ENCODE data around the gene CPOX. TPM values are rescaled to one million over a fixed set of nuclear protein-coding genes. Genes with fewer than 3 reads are reported as not detected.
"Not testable (repeated sequence)": the region's sequence is repeated elsewhere in the genome, so short reads cannot be mapped to it uniquely, and the experiment has no call there.

CPOX gene
- total RNA-seq, 2 experiments from 2014 or later: 40.5 to 45.3 TPM

DNA sequence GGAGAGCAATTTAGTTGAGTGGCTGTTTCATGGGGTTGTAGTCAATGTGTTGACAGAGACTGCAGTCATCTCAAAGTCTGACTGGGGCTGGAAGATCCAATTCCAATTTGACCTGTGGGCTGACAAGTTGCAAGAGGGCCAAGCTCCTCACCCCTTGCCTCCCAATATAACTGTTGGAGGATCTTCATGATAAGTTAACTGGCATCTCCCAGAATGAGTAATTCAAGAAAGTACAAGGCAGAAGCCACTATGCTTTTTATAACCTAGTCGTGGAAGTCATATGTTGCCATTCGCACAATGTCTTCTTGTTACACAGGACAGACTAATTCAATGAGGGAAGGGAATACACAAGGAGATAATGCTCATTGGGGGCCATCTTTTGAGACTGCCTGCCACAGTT lies 32.5 kb downstream of the CPOX start:
- H3K4me1 Mint-ChIP-seq (ENCODE audit: low read depth): peaks cover 85% of the 10 kb centered on the region
- TF ChIP-seq, protein P1, sequence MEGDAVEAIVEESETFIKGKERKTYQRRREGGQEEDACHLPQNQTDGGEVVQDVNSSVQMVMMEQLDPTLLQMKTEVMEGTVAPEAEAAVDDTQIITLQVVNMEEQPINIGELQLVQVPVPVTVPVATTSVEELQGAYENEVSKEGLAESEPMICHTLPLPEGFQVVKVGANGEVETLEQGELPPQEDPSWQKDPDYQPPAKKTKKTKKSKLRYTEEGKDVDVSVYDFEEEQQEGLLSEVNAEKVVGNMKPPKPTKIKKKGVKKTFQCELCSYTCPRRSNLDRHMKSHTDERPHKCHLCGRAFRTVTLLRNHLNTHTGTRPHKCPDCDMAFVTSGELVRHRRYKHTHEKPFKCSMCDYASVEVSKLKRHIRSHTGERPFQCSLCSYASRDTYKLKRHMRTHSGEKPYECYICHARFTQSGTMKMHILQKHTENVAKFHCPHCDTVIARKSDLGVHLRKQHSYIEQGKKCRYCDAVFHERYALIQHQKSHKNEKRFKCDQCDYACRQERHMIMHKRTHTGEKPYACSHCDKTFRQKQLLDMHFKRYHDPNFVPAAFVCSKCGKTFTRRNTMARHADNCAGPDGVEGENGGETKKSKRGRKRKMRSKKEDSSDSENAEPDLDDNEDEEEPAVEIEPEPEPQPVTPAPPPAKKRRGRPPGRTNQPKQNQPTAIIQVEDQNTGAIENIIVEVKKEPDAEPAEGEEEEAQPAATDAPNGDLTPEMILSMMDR (IDR thresholded peaks at IDR 0.05): no peak
- DNase-seq (no peak), ATAC-seq (no peak)
- POLR2A ChIA-PET: interaction anchor here (1.0 kb wide), 2 partner anchors 19 to 29 kb away, joined by 3 to 5 read pairs; partner anchors contain the start of gene GPR15
- peaks cover 3% of the 10 kb centered on the region for H3K9me3 Mint-ChIP-seq
- CTCF ChIA-PET: interaction anchor here (1.0 kb wide), 1 partner anchor 13 kb away, joined by 3 read pairs; no protein-coding TSS in a partner anchor
- H3K36me3 Mint-ChIP-seq (ENCODE audit: low read depth): peaks cover 10% of the 10 kb centered on the region
- H3K27ac Mint-ChIP-seq: peak overlapping the region; percentile 39
- H3K27me3 Mint-ChIP-seq: no peaks in the 10 kb centered on the region
- no peak overlapping the region for H3K4me3 Mint-ChIP-seq
- intact Hi-C loops (cut with micrococcal nuclease): no loop called here

DNA sequence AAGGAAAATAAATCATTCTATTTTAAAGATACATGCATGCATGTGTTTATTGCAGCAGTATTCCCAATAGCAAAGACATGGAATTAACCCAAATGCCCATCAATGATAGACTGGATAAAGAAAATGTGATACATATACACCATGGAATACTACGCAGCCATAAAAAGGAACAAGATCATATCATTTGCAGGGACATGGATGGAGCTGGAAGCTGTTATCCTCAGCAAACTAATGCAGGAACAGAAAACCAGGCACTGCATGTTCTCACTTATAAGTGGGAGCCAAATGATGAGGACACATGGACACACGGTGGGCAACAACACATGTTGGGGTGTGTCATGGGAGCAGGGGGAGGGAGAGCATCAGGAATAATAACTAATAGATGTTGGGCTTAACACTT lies 33.6 kb downstream of the CPOX start:
- intact Hi-C loops (cut with micrococcal nuclease); H3K27me3 Mint-ChIP-seq; H3K4me3 Mint-ChIP-seq; H3K9me3 Mint-ChIP-seq; ATAC-seq; DNase-seq; H3K27ac Mint-ChIP-seq; POLR2A ChIA-PET: not testable (repeated sequence)
- CTCF ChIA-PET: interaction anchor here (1.0 to 1.3 kb wide), 3 partner anchors 14 to 36 kb away, joined by 3 read pairs; no protein-coding TSS in a partner anchor
- Mint-ChIP-seq H3K36me3 (ENCODE audit: low read depth) (peaks cover 16% of the 10 kb centered on the region), H3K4me1 (ENCODE audit: low read depth) (peaks cover 84% of the 10 kb centered on the region)

DNA sequence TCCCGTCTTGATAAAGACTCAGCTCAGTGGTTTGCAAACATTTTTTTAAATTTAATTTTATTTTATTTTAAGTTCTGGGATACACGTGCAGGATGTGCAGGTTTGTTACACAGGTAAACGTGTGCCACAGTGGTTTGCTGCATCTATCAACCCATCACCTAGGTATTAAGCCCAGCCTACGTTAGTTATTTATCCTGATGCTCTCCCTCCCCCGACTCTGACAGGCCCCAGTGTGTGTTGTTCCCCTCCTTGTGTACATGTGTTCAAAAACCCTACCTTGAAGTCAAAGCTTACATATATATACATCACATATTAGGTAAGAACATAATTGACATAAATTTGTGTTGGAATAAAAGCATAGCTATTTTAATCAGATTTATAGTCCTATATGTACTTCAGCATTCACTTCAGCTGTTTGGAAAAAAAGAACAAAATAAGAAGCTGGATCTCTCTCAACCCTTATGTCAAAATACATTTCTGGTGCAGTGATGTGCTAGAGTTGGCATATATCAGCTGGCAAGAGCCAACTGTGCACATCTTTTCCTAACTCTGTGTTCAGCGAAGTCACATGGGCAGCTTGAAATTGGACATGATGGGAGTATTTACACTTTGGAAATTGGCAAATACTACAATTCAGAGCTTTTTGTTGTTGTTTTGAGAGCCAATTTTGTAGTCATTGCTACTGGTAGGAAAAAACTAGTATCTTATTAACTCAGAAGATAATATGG lies 35.1 kb downstream of the CPOX start:
- H3K27ac Mint-ChIP-seq: peak overlapping the region; percentile 97
- ChIA-PET POLR2A (interaction anchor here (0.9 to 13.9 kb wide), 8 partner anchors 8 to 37 kb away, joined by 3 to 204 read pairs (median 8); partner anchors contain the start of gene GPR15), CTCF (interaction anchor here (1.2 to 2.2 kb wide), 5 partner anchors 12 to 36 kb away, joined by 3 to 10 read pairs (median 6); partner anchors contain the start of gene CLDND1)
- H3K27me3 Mint-ChIP-seq: no peaks in the 10 kb centered on the region
- ATAC-seq (no peak), DNase-seq (no peak)
- intact Hi-C loops (cut with micrococcal nuclease): no loop called here
- H3K36me3 Mint-ChIP-seq (ENCODE audit: low read depth): peaks cover 22% of the 10 kb centered on the region
- peaks cover 3% of the 10 kb centered on the region for H3K9me3 Mint-ChIP-seq
- H3K4me3 Mint-ChIP-seq: peak overlapping the region; percentile 41
- peaks cover 80% of the 10 kb centered on the region for H3K4me1 Mint-ChIP-seq (ENCODE audit: low read depth)
- TF ChIP-seq, protein P1 (IDR thresholded peaks at IDR 0.05): no peak

DNA sequence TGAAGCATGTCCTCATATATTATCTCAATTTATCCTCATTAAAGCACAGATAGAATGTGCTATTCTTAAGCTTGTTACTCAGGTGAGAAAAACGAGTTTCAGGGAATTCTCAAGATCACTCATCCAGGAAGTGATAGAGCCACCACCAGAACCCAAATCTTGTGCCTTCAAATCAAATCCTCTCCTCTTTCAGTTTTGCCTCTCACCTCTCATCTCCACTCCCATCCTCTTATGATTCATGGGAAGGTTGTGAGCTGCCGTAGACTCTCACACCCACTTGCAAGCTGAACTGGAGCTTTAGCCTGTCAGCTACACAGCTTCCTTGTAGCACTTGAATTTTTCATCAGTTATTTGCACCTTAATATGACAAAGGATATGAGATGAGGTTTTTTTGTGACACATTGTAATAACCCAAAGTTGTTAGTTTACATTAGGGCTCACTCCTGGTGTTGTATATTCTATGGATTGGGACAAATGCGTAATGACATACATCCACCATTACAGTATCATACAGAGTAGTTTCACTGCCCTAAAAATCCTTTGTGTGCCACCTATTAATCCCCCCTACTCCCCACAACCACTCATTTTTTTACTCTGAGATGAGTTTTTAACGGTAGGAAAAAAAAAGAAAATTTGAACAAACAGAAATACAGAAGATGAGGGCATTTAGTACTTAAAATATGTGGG lies 35.9 kb downstream of the CPOX start:
- POLR2A ChIA-PET: interaction anchor here (0.9 to 13.9 kb wide), 8 partner anchors 8 to 38 kb away, joined by 3 to 204 read pairs (median 14); partner anchors contain the start of genes CLDND1 and GPR15
- DNase-seq: peak; percentile 74

More for the DNA sequence above, 35.9 kb downstream of the CPOX start:
- intact Hi-C loops (cut with micrococcal nuclease): loop anchor here (1.0 to 2.0 kb wide), 2 partner anchors 8 to 35 kb away; partner anchors contain the start of gene CLDND1
- TF ChIP-seq, protein P1 (IDR thresholded peaks at IDR 0.05): no peak
- CTCF ChIA-PET: interaction anchor here (0.6 to 2.2 kb wide), 6 partner anchors 12 to 35 kb away, joined by 3 to 10 read pairs (median 6); partner anchors contain the start of gene CLDND1
- peak; percentile 74 for ATAC-seq
- peak overlapping the region; percentile 97 for H3K27ac Mint-ChIP-seq
- peak overlapping the region; percentile 67 for H3K4me3 Mint-ChIP-seq
- peaks cover 3% of the 10 kb centered on the region for H3K9me3 Mint-ChIP-seq
- H3K36me3 Mint-ChIP-seq (ENCODE audit: low read depth): peaks cover 23% of the 10 kb centered on the region
- no peaks in the 10 kb centered on the region for H3K27me3 Mint-ChIP-seq
- H3K4me1 Mint-ChIP-seq (ENCODE audit: low read depth): peaks cover 80% of the 10 kb centered on the region
